Measurements from ENCODE around the gene HTT-AS.

DNA sequence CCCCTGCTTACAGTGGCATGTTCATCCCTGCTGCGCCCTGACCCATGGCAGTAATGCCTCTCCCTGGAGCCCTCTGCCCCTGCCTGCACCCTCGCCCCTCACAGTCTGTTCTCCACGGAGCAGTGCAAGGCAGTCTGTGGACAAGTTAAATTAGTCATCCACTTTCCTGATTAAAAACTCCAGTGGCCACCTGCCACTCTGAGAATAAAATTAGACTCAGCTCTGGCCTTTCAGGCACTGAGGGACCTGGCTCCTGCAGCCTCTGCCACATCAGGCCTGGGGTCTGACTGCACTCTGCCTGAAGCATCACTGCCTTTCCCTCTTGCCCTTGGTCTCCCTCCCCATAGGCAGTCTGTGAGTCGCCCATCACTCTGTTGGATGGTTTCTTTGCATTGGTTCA is 57.4 kb downstream of the HTT-AS start:
- TF ChIP-seq, protein P1, sequence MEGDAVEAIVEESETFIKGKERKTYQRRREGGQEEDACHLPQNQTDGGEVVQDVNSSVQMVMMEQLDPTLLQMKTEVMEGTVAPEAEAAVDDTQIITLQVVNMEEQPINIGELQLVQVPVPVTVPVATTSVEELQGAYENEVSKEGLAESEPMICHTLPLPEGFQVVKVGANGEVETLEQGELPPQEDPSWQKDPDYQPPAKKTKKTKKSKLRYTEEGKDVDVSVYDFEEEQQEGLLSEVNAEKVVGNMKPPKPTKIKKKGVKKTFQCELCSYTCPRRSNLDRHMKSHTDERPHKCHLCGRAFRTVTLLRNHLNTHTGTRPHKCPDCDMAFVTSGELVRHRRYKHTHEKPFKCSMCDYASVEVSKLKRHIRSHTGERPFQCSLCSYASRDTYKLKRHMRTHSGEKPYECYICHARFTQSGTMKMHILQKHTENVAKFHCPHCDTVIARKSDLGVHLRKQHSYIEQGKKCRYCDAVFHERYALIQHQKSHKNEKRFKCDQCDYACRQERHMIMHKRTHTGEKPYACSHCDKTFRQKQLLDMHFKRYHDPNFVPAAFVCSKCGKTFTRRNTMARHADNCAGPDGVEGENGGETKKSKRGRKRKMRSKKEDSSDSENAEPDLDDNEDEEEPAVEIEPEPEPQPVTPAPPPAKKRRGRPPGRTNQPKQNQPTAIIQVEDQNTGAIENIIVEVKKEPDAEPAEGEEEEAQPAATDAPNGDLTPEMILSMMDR (IDR thresholded peaks at IDR 0.05; ENCODE audit: poor library complexity, severe bottlenecking): no peak
- TF ChIP-seq EZH2 (IDR thresholded peaks at IDR 0.05; ENCODE audit: borderline replicate concordance, insufficient read depth, low read length, poor library complexity, severe bottlenecking) (no peak), MXI1 (conservative IDR thresholded peaks at IDR 0.05; ENCODE audit: poor library complexity, severe bottlenecking) (no peak), POLR2AphosphoS5 (IDR thresholded peaks at IDR 0.05) (no peak), TAF1 (IDR thresholded peaks at IDR 0.05; ENCODE audit: low read depth) (no peak)

Measured in neural cell (in vitro differentiated cells).